Loucy (cell line): ENCODE data around the gene RBMS3.

ENCODE experiments used
- H2AFZ ChIP-seq: fragments of 200-600 bp; sonication (generic); 2 replicates; pipeline ENCODE4 v1.6.0; 2016; ENCODE audit warnings: antibody characterized with exemption, mild to moderate bottlenecking, low read length, moderate library complexity
- H3F3A ChIP-seq: fragments of 200-600 bp; 2 replicates; pipeline ENCODE4 v1.6.0; 2016; ENCODE audit warnings: antibody characterized with exemption, low read depth, mild to moderate bottlenecking
- H3K27me3 ChIP-seq: fragments of 200-600 bp; sonication (generic); 2 replicates; pipeline ENCODE4 v1.6.1; 2014; ENCODE audit warnings: low read length, mild to moderate bottlenecking; ENCODE audit not compliant: insufficient read depth, poor library complexity, severe bottlenecking
- H3K36me3 ChIP-seq: fragments of 200-600 bp; sonication (generic); 2 replicates; pipeline ENCODE4 v1.6.1; 2016; ENCODE audit warnings: low read length; ENCODE audit not compliant: insufficient read depth
- H3K4me1 ChIP-seq: fragments of 200-600 bp; sonication (generic); 2 replicates; pipeline ENCODE4 v1.5.1; 2014; ENCODE audit warnings: low read length, mild to moderate bottlenecking; ENCODE audit not compliant: insufficient read depth, poor library complexity, severe bottlenecking
- H3K4me2 ChIP-seq: fragments of 200-600 bp; sonication (generic); 2 replicates; pipeline ENCODE4 v1.6.0; 2014; ENCODE audit warnings: antibody characterized with exemption, low read length, low read depth, mild to moderate bottlenecking; ENCODE audit not compliant: poor library complexity, severe bottlenecking
- H3K4me3 ChIP-seq: fragments of 200-600 bp; sonication (generic); 2 replicates; pipeline ENCODE4 v1.5.1; 2014; ENCODE audit warnings: low read length, mild to moderate bottlenecking, mixed read lengths; ENCODE audit not compliant: poor library complexity, severe bottlenecking
- H3K79me2 ChIP-seq: fragments of 200-600 bp; sonication (generic); 2 replicates; pipeline ENCODE4 v1.6.1; 2014; ENCODE audit warnings: low read length; ENCODE audit not compliant: insufficient read depth
- H3K9ac ChIP-seq: fragments of 200-600 bp; sonication (generic); 2 replicates; pipeline ENCODE4 v1.6.0; 2014; ENCODE audit warnings: mild to moderate bottlenecking, low read depth, low read length, moderate library complexity; ENCODE audit not compliant: poor library complexity, severe bottlenecking
- H3K9me2 ChIP-seq: fragments of 200-600 bp; sonication (generic); replicated peaks from 2 replicates; pipeline ENCODE4 v1.6.1; 2016; ENCODE audit warnings: low read depth, low read length, mixed read lengths
- H3K9me3 ChIP-seq: fragments of 200-600 bp; sonication (generic); 2 replicates; pipeline ENCODE4 v1.6.1; 2014; ENCODE audit warnings: mild to moderate bottlenecking, antibody characterized with exemption, low read length, low read depth; ENCODE audit not compliant: insufficient read depth
- H4K20me1 ChIP-seq: fragments of 200-600 bp; sonication (generic); 2 replicates; pipeline ENCODE4 v1.6.0; 2014; ENCODE audit warnings: antibody characterized with exemption, low read length, mild to moderate bottlenecking; ENCODE audit not compliant: insufficient read depth, poor library complexity, severe bottlenecking
- EZH2phosphoT487 ChIP-seq: fragments of 200-600 bp; IDR thresholded peaks from 2 replicates; pipeline ENCODE4 v1.6.1; 2018; ENCODE audit warnings: antibody characterized with exemption, mild to moderate bottlenecking, moderate library complexity, borderline replicate concordance
- TF ChIP-seq, protein P1 (sequence below): fragments of 200-600 bp; sonication (generic); conservative IDR thresholded peaks from 2 replicates; pipeline ENCODE4 v1.5.1; 2014; ENCODE audit warnings: mild to moderate bottlenecking, antibody characterized with exemption, low read length

The RBMS3 gene

DNA sequence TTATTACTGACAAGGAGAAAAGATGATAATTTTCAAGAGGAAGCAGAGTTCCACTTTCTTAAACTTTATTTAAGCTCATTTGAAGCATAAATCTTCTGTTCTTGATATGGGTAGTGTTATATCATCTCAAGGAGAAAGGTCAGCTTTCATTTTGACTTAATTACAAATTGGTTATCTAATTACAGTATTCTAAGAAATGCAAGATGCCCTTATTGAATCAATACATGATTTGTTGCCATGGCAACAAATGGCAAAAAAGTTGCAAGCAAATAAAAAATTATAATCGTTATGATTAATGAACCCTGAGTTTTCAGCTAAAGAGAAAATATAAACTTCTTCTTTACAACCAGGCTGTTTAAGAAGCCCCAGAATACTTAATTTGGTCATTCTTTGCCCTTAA is 622.7 kb downstream of the RBMS3 start:
- no peak for TF ChIP-seq EZH2phosphoT487
- TF ChIP-seq, protein P1, sequence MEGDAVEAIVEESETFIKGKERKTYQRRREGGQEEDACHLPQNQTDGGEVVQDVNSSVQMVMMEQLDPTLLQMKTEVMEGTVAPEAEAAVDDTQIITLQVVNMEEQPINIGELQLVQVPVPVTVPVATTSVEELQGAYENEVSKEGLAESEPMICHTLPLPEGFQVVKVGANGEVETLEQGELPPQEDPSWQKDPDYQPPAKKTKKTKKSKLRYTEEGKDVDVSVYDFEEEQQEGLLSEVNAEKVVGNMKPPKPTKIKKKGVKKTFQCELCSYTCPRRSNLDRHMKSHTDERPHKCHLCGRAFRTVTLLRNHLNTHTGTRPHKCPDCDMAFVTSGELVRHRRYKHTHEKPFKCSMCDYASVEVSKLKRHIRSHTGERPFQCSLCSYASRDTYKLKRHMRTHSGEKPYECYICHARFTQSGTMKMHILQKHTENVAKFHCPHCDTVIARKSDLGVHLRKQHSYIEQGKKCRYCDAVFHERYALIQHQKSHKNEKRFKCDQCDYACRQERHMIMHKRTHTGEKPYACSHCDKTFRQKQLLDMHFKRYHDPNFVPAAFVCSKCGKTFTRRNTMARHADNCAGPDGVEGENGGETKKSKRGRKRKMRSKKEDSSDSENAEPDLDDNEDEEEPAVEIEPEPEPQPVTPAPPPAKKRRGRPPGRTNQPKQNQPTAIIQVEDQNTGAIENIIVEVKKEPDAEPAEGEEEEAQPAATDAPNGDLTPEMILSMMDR = no peak
- Histone ChIP-seq H4K20me1 (no peaks in the 10 kb centered on the region), H3K4me1 (no peaks in the 10 kb centered on the region), H3K9me3 (no peaks in the 10 kb centered on the region), H3K27me3 (no peaks in the 10 kb centered on the region), H3K36me3 (no peaks in the 10 kb centered on the region), H3K4me2 (no peak overlapping the region), H3K4me3 (no peak overlapping the region), H3K9ac (no peak overlapping the region), H3K9me2 (no peaks in the 10 kb centered on the region), H3F3A (no peaks in the 10 kb centered on the region), H2AFZ (no peak overlapping the region), H3K79me2 (no peaks in the 10 kb centered on the region)

DNA sequence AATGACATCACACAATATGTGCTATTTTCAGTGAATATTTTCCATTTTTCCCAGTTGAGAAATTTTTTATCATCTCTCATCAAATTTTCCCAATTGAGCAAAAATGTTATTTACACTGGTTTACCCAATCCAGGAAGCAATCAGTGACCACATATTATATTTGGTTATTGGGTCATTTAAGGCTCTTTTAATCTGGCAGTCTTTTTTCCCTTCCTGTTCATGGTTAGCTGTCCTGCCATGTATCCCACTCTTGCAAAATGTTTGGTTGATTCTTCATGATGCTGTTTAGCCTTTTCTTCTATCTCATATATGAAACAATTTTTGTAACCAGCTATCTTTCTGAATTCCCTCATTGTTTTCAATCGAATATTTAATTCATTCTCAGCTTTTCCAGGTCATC is 626.0 kb downstream of the RBMS3 start:
- no peaks in the 10 kb centered on the region for H3K9me2 ChIP-seq
- H3K4me1 ChIP-seq = no peaks in the 10 kb centered on the region
- H3K79me2 ChIP-seq = no peaks in the 10 kb centered on the region
- TF ChIP-seq EZH2phosphoT487 = no peak
- TF ChIP-seq, protein P1 = no peak
- no peaks in the 10 kb centered on the region for H3K36me3 ChIP-seq
- H3K4me2 ChIP-seq = no peak overlapping the region
- no peaks in the 10 kb centered on the region for H4K20me1 ChIP-seq
- no peak overlapping the region for H2AFZ ChIP-seq
- H3K27me3 ChIP-seq = no peaks in the 10 kb centered on the region
- H3K9ac ChIP-seq = no peak overlapping the region
- no peaks in the 10 kb centered on the region for H3K9me3 ChIP-seq
- H3F3A ChIP-seq = no peaks in the 10 kb centered on the region
- H3K4me3 ChIP-seq = no peak overlapping the region

DNA sequence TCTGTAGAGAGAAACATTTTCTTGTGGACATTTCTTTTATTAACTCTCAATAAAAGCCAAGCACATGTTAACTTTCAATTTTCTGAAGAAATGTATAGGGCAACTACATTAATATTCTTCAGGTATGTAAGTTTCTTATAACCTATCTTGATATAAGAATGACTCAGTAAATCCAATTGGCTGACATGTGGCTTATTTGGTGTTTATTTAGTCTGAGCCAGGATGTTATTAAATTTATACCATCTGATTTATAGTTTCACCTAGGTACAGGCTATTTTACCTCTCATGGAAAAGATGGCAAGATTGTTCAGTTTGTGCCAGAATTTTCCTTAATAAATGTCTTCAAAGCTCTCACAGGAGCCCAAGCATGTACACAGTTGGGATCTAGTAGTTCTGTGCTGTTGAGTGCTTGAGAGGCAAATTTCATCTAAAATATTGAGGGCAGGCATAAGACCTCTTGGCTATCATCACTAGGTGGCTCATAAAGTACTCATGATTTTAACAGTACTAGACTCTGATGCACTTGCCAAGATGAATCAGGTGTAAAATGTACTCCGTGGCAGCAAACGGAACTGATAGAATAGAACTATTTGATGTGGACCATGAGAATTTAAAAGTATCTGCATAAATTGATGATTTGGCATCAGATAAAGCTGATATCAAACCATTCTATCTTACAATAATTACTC is 631.9 kb downstream of the RBMS3 start:
- Histone ChIP-seq H3K4me1 (no peaks in the 10 kb centered on the region), H3K9ac (no peak overlapping the region), H3K9me3 (no peaks in the 10 kb centered on the region), H3K27me3 (no peaks in the 10 kb centered on the region), H4K20me1 (no peaks in the 10 kb centered on the region), H3K4me2 (no peak overlapping the region), H3F3A (no peaks in the 10 kb centered on the region), H3K9me2 (no peaks in the 10 kb centered on the region), H3K79me2 (no peaks in the 10 kb centered on the region), H2AFZ (no peak overlapping the region), H3K4me3 (no peak overlapping the region), H3K36me3 (no peaks in the 10 kb centered on the region)
- no peak for TF ChIP-seq EZH2phosphoT487
- TF ChIP-seq, protein P1 = no peak
